NOMO-1 treated with dmso at 0.1 percent for 144 hours (cell line): Measurements from ENCODE around the gene BDH1.

Source experiments
- DNase-seq: peaks from one replicate; lab custom pipeline; 2025; ENCODE audit not compliant: unreplicated experiment; lab: John Stamatoyannopoulos, UW

BDH1 gene

GRCh38 chr3:197464794-197465193, 91.0 kb downstream of the BDH1 start:
- no peak for DNase-seq

GRCh38 chr3:197463279-197463678, 92.5 kb downstream of the BDH1 start:
- no peak for DNase-seq

DNA sequence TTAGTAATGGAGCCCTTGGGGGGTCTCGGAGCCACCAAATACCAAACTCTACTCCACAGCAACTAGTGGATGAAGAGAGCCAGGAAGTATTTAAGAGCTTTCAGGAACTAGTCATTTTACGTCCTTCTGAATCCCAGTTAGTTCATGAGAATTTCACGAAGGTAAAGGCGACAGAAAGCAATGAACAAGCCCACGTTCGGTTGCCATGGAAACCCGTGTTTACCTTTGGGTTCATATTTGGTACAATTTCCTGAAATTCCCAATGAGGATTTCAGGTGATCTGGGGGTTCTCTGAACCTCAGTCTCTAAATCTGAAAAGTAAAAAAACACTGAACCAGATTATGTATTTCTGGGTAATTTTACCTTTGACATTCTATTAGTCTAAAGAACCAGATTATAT, 93.0 kb downstream of the BDH1 start:
- DNase-seq = no peak

DNA sequence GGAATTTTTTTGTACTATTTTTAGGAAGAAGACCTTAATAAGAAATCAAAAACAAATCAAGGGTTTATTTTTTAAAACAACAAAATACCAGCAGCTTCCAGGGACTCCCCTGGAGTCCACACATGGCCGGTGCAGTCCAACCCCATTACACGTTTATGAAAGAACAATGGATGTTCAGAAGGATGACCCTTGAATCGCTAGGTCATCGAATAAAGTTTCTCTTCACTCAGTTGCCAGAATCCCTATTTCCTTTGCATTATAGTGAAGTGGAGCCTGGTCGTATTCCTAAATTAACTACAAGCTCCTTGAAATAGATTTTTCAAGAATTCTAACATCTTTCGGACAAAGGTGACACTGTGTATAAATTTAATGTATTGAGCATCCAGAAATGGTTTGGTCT, 95.1 kb downstream of the BDH1 start:
- no peak for DNase-seq

DNA sequence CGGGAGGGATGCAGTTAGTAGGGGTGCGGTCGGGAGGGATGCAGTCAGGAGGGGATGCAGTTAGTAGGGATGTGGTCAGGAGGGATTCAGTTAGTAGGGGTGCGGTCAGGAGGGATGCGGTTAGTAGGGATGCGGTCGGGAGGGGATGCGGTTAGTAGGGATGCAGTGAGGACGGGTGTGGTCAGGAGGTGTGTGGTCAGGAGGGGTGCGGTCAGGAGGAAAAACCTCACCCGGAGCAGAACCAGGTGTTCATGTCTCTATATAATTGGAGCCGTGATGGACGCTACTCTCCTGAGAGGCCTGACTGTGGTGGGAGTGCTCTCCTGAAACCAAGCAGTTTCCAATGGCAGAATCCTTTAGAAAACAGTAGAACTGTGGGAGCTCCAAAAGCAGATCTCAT, 95.8 kb downstream of the BDH1 start:
- DNase-seq = no peak
